ENCODE data around the gene TPRN.

TPRN gene

GRCh38 chr9:137202966-137203365 lies 2.4 kb upstream of the TPRN start:
- peak overlapping the region; percentile 4 for H3K4me3 ChIP-seq (ENCODE audit: low read depth, low read length, poor library complexity, severe bottlenecking)
- H4K20me1 ChIP-seq (ENCODE audit: insufficient read depth, low read length) = no peaks in the 10 kb centered on the region
- H3K27ac ChIP-seq (ENCODE audit: low read depth, low read length, poor library complexity, severe bottlenecking) = peak overlapping the region; percentile 47
- peaks cover 60% of the 10 kb centered on the region for H3K4me1 ChIP-seq (ENCODE audit: insufficient read depth, low read length, severe bottlenecking)
- H2AFZ ChIP-seq (ENCODE audit: low read length) = no peak overlapping the region
- peaks cover 21% of the 10 kb centered on the region for H3K79me2 ChIP-seq (ENCODE audit: insufficient read depth, low read length)
- TF ChIP-seq EZH2 (IDR thresholded peaks at IDR 0.05; ENCODE audit: borderline replicate concordance, low read length) (no peak), CTCF (IDR thresholded peaks at IDR 0.05; ENCODE audit: low read length) (no peak)
- H3K27me3 ChIP-seq (ENCODE audit: insufficient read depth, low read length) = peaks cover 8% of the 10 kb centered on the region
- peak overlapping the region; percentile 26; the same call in 1 of the 2 replicates for H3K4me2 ChIP-seq (ENCODE audit: low read length)
- H3K9me2 ChIP-seq (ENCODE audit: low read depth, low read length) = no peaks in the 10 kb centered on the region
- no peaks in the 10 kb centered on the region for H3F3A ChIP-seq (ENCODE audit: insufficient read depth, low read length)
- no peaks in the 10 kb centered on the region for H3K9me3 ChIP-seq (ENCODE audit: low read length)
- no peak overlapping the region for H3K9ac ChIP-seq (ENCODE audit: low read length)
- H3K36me3 ChIP-seq (ENCODE audit: insufficient read depth, low read length) = peaks cover 4% of the 10 kb centered on the region; the same call in 1 of the 2 replicates

GRCh38 chr9:137201205-137201868 lies 796 bp upstream of the TPRN start:
- TF ChIP-seq CTCF (IDR thresholded peaks at IDR 0.05; ENCODE audit: low read length) (no peak), EZH2 (IDR thresholded peaks at IDR 0.05; ENCODE audit: borderline replicate concordance, low read length) (no peak)
- H3K9me2 ChIP-seq (ENCODE audit: low read depth, low read length) = no peaks in the 10 kb centered on the region
- H2AFZ ChIP-seq (ENCODE audit: low read length) = no peak overlapping the region
- peak overlapping the region; percentile 47 for H3K27ac ChIP-seq (ENCODE audit: low read depth, low read length, poor library complexity, severe bottlenecking)
- H4K20me1 ChIP-seq (ENCODE audit: insufficient read depth, low read length) = no peaks in the 10 kb centered on the region
- H3K27me3 ChIP-seq (ENCODE audit: insufficient read depth, low read length) = peaks cover 8% of the 10 kb centered on the region
- H3K4me3 ChIP-seq (ENCODE audit: low read depth, low read length, poor library complexity, severe bottlenecking) = peak overlapping the region; percentile 73
- peaks cover 19% of the 10 kb centered on the region for H3K79me2 ChIP-seq (ENCODE audit: insufficient read depth, low read length)
- H3F3A ChIP-seq (ENCODE audit: insufficient read depth, low read length) = no peaks in the 10 kb centered on the region
- peak overlapping the region; percentile 81 for H3K9ac ChIP-seq (ENCODE audit: low read length)
- no peaks in the 10 kb centered on the region for H3K9me3 ChIP-seq (ENCODE audit: low read length)
- H3K4me2 ChIP-seq (ENCODE audit: low read length) = peak overlapping the region; percentile 87
- H3K4me1 ChIP-seq (ENCODE audit: insufficient read depth, low read length, severe bottlenecking) = peaks cover 51% of the 10 kb centered on the region
- H3K36me3 ChIP-seq (ENCODE audit: insufficient read depth, low read length) = no peaks in the 10 kb centered on the region; the same call in 1 of the 2 replicates

- peaks cover 41% of the 10 kb centered on the region for H3K4me1 ChIP-seq (ENCODE audit: insufficient read depth, low read length, severe bottlenecking)
These were observed 975 bp downstream of the TPRN start for GRCh38 chr9:137199411-137200121.

More at GRCh38 chr9:137199411-137200121, 975 bp downstream of the TPRN start:
- Histone ChIP-seq H3F3A (ENCODE audit: insufficient read depth, low read length) (no peaks in the 10 kb centered on the region), H3K4me3 (ENCODE audit: low read depth, low read length, poor library complexity, severe bottlenecking) (peak overlapping the region; percentile 45), H3K27ac (ENCODE audit: low read depth, low read length, poor library complexity, severe bottlenecking) (no peak overlapping the region), H3K9me2 (ENCODE audit: low read depth, low read length) (no peaks in the 10 kb centered on the region), H3K79me2 (ENCODE audit: insufficient read depth, low read length) (peaks cover 6% of the 10 kb centered on the region; the same call in 1 of the 2 replicates), H3K27me3 (ENCODE audit: insufficient read depth, low read length) (peaks cover 10% of the 10 kb centered on the region), H3K9me3 (ENCODE audit: low read length) (no peaks in the 10 kb centered on the region), H3K9ac (ENCODE audit: low read length) (no peak overlapping the region), H2AFZ (ENCODE audit: low read length) (no peak overlapping the region), H3K4me2 (ENCODE audit: low read length) (peak overlapping the region; percentile 52), H3K36me3 (ENCODE audit: insufficient read depth, low read length) (no peaks in the 10 kb centered on the region; the same call in 1 of the 2 replicates), H4K20me1 (ENCODE audit: insufficient read depth, low read length) (no peaks in the 10 kb centered on the region)
- TF ChIP-seq CTCF (IDR thresholded peaks at IDR 0.05; ENCODE audit: low read length) (no peak), EZH2 (IDR thresholded peaks at IDR 0.05; ENCODE audit: borderline replicate concordance, low read length) (no peak)

Data from OCI-LY1 (cell line).